Panc1 (cell line): ENCODE data around the gene ME2. TPM values are rescaled to one million over a fixed set of nuclear protein-coding genes. Genes with fewer than 3 reads are reported as not detected.
A peak's percentile ranks its signal among the peaks of the same experiment; 100 is the strongest.

Source experiments
- ATAC-seq: fragments of 200-7000 bp; cut with Tn5 transposase; 2 replicates; pipeline ENCODE4 v1.9.1; 2020; ENCODE audit warnings: mild to moderate bottlenecking, moderate library complexity
- BruUV-seq: library from RNA; stranded (reverse); fragments of 400-500 nt; replicated peaks from 2 replicates; lab custom pipeline; 2021; lab: Mats Ljungman, UMichigan
- CTCF ChIA-PET: fragments of 300-600 bp; sonication (Branson Sonifier 250); formaldehyde crosslinking; loops from one replicate; lab custom pipeline; 2022; ENCODE audit warnings: antibody characterized with exemption; lab: Charles Lee
- POLR2A ChIA-PET: fragments of 300-600 bp; sonication (Branson Sonifier 250); formaldehyde crosslinking; loops from one replicate; lab custom pipeline; 2022; ENCODE audit warnings: antibody characterized with exemption; lab: Charles Lee
- DNase-seq: peaks from one replicate; pipeline ENCODE4 v3.0.0-alpha.2; 2010; ENCODE audit warnings: low read depth, low spot score
- H3K27ac ChIP-seq: 2 replicates; pipeline ENCODE4 v1.5.1; 2011; ENCODE audit warnings: mild to moderate bottlenecking, low read length, inconsistent platforms
- H3K27me3 ChIP-seq: fragments of 200-500 bp; sonication (Bioruptor generic); 2 replicates; pipeline ENCODE4 v1.6.0; 2014; ENCODE audit warnings: low read length, inconsistent platforms; ENCODE audit not compliant: control insufficient read depth, insufficient read depth
- H3K36me3 ChIP-seq: fragments of 200-500 bp; sonication (Bioruptor generic); 2 replicates; pipeline ENCODE4 v1.5.1; 2014; ENCODE audit warnings: inconsistent platforms, mild to moderate bottlenecking, low read length, moderate library complexity; ENCODE audit not compliant: control insufficient read depth, insufficient read depth
- H3K4me1 ChIP-seq: 2 replicates; pipeline ENCODE4 v1.5.1; 2011; ENCODE audit warnings: inconsistent platforms, mild to moderate bottlenecking, low read length, moderate library complexity; ENCODE audit not compliant: control insufficient read depth, insufficient read depth
- H3K4me3 ChIP-seq, 2 experiments: 2 replicates each; pipeline ENCODE4 v1.5.1; 2011 to 2012; ENCODE audit warnings: low read depth in 2 of 2, low read length in 2 of 2, mild to moderate bottlenecking in 2 of 2, inconsistent platforms in 1 of 2, moderate library complexity in 1 of 2
- H3K9me3 ChIP-seq: fragments of 200-500 bp; sonication (Bioruptor generic); 2 replicates; pipeline ENCODE4 v1.5.1; 2014; ENCODE audit warnings: low read depth, mild to moderate bottlenecking, inconsistent platforms, low read length, moderate library complexity; ENCODE audit not compliant: control insufficient read depth, insufficient read depth
- POLR2AphosphoS5 ChIP-seq: IDR thresholded peaks from 2 replicates; pipeline ENCODE4 v1.6.1; 2012; ENCODE audit warnings: mild to moderate bottlenecking, low read depth, low read length, moderate library complexity
- SIN3A ChIP-seq: IDR thresholded peaks from 2 replicates; pipeline ENCODE4 v1.6.1; 2012; ENCODE audit warnings: low read depth, mild to moderate bottlenecking, low read length, moderate library complexity, borderline replicate concordance; ENCODE audit not compliant: insufficient read depth
- TCF7L2 ChIP-seq: IDR thresholded peaks from 2 replicates; pipeline ENCODE4 v1.6.1; 2011; ENCODE audit warnings: mild to moderate bottlenecking, low read depth, low read length, inconsistent platforms
- in situ Hi-C: cut with HindIII; loops from 2 replicates; pipeline ENCODE4 v1.10.0; 2016; ENCODE audit warnings: low sequenced_read_pairs, low pct_unique_long_range_greater_than_20kb
- intact Hi-C: fragments of 100-400 bp; cut with micrococcal nuclease; formaldehyde crosslinking; loops from one replicate; pipeline ENCODE4 v1.10.0; 2022; ENCODE audit not compliant: unreplicated experiment
- total RNA-seq: library from RNA; stranded (reverse); gene quantifications from one replicate; pipeline ENCODE4 v1.2.1, GENCODE V29; 2021; ENCODE audit not compliant: unreplicated experiment
- TF ChIP-seq, protein P1 (sequence below): fragments of 450-650 bp; IDR thresholded peaks from 2 replicates; pipeline ENCODE4 v1.5.1; 2017; ENCODE audit warnings: mild to moderate bottlenecking
- TF ChIP-seq, protein P2 (sequence below), 2 experiments: IDR thresholded peaks; 2 replicates each; pipeline ENCODE4 v1.6.1; 2011 to 2012; ENCODE audit warnings: low read depth in 2 of 2, control low read depth in 1 of 2, low read length in 1 of 2, mild to moderate bottlenecking in 1 of 2, moderate library complexity in 1 of 2; ENCODE audit not compliant: insufficient read depth in 1 of 2

Gene ME2
- total RNA-seq, 1 experiment from 2014 or later, result 38.2 TPM

DNA sequence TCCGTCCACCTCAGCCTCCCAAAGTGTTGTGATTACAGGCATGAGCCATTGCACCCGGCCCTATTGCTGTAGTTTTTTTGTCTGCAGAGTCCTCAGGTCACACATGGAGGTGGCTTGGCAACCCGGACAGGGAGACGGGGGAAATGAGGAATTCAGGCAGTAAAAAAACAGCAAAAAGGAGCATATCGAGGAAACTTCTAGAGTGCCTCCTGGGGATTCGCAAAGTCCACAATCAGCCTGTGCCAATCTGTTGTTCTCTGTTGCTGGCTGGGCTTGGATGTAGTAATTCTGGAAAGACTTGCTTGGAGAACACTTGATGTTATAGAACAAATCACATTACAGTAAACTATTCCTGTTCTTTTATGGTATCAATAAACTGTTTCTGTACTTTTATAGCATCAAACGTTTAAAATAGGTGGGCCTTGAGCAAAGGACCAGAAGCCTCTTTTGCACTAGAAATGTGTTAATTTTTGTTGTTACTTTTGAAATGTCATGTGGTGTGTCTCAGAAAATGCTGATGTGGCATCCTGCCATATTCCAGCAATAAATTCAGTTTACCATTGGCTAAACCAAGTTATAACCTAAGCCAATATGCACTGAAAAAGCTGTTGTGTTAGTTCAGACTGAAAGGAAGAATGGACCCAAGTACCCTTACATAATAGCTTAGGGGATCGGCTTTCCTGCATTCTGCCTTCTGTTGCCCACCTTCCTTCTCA is 103.3 kb downstream of the ME2 start:
- CTCF ChIA-PET, result no interaction called here
- intact Hi-C loops, result no loop called here

DNA sequence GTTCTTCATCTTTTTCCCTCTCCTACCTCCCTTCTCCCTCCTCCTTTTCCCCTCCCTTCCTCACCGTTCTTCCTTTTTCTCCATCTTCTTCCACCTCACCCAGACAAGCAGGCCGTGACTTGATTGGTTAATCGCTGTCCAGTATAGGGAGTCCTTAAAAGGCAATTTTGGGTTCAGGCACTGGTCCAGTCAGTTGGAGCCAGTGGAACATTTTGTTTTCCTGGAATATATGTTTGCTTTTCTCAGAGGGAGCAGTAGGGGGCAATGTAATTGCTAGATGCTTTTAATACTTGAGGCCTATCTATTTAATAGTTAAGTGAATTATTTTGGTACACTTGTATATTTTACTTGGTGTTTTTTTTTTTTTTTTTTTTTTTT is 103.9 kb downstream of the ME2 start:
- no peaks in the 10 kb centered on the region for H3K36me3 ChIP-seq
- no TSS peak for BruUV-seq
- intact Hi-C loops, result no loop called here
- TF ChIP-seq, protein P1, sequence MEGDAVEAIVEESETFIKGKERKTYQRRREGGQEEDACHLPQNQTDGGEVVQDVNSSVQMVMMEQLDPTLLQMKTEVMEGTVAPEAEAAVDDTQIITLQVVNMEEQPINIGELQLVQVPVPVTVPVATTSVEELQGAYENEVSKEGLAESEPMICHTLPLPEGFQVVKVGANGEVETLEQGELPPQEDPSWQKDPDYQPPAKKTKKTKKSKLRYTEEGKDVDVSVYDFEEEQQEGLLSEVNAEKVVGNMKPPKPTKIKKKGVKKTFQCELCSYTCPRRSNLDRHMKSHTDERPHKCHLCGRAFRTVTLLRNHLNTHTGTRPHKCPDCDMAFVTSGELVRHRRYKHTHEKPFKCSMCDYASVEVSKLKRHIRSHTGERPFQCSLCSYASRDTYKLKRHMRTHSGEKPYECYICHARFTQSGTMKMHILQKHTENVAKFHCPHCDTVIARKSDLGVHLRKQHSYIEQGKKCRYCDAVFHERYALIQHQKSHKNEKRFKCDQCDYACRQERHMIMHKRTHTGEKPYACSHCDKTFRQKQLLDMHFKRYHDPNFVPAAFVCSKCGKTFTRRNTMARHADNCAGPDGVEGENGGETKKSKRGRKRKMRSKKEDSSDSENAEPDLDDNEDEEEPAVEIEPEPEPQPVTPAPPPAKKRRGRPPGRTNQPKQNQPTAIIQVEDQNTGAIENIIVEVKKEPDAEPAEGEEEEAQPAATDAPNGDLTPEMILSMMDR, result peak; percentile 12; the same call in 1 of the 2 replicates
- TF ChIP-seq, protein P2, sequence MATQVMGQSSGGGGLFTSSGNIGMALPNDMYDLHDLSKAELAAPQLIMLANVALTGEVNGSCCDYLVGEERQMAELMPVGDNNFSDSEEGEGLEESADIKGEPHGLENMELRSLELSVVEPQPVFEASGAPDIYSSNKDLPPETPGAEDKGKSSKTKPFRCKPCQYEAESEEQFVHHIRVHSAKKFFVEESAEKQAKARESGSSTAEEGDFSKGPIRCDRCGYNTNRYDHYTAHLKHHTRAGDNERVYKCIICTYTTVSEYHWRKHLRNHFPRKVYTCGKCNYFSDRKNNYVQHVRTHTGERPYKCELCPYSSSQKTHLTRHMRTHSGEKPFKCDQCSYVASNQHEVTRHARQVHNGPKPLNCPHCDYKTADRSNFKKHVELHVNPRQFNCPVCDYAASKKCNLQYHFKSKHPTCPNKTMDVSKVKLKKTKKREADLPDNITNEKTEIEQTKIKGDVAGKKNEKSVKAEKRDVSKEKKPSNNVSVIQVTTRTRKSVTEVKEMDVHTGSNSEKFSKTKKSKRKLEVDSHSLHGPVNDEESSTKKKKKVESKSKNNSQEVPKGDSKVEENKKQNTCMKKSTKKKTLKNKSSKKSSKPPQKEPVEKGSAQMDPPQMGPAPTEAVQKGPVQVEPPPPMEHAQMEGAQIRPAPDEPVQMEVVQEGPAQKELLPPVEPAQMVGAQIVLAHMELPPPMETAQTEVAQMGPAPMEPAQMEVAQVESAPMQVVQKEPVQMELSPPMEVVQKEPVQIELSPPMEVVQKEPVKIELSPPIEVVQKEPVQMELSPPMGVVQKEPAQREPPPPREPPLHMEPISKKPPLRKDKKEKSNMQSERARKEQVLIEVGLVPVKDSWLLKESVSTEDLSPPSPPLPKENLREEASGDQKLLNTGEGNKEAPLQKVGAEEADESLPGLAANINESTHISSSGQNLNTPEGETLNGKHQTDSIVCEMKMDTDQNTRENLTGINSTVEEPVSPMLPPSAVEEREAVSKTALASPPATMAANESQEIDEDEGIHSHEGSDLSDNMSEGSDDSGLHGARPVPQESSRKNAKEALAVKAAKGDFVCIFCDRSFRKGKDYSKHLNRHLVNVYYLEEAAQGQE (IDR thresholded peaks at IDR 0.05; ENCODE audit: insufficient read depth in 1 of 2, low read depth in 2 of 2, low read length in 1 of 2), result no peak
- DNase-seq, result no peak
- H3K27me3 ChIP-seq, result no peaks in the 10 kb centered on the region
- no peak overlapping the region for H3K4me3 ChIP-seq
- no peak overlapping the region for H3K27ac ChIP-seq
- no peaks in the 10 kb centered on the region for H3K4me1 ChIP-seq
- POLR2A ChIA-PET, result no interaction called here
- H3K9me3 ChIP-seq, result no peaks in the 10 kb centered on the region
- in situ Hi-C loops, result no loop called here
- no peak for ATAC-seq
- CTCF ChIA-PET, result no interaction called here

More for the DNA sequence above, 103.3 kb downstream of the ME2 start:
- no TSS peak for BruUV-seq
- no peaks in the 10 kb centered on the region for H3K27me3 ChIP-seq
- no peak for ATAC-seq
- DNase-seq, result no peak
- no peak overlapping the region for H3K4me3 ChIP-seq
- POLR2A ChIA-PET, result no interaction called here
- no peaks in the 10 kb centered on the region for H3K4me1 ChIP-seq
- TF ChIP-seq SIN3A (no peak), TCF7L2 (no peak), POLR2AphosphoS5 (no peak)
- TF ChIP-seq, protein P2 (IDR thresholded peaks at IDR 0.05; ENCODE audit: insufficient read depth in 1 of 2, low read depth in 2 of 2, low read length in 1 of 2), result no peak
- TF ChIP-seq, protein P1, result no peak
- no peaks in the 10 kb centered on the region for H3K9me3 ChIP-seq
- H3K36me3 ChIP-seq, result no peaks in the 10 kb centered on the region
- in situ Hi-C loops, result no loop called here
- H3K27ac ChIP-seq, result no peak overlapping the region
